ENCODE results near the gene ZNF467.

Gene ZNF467

DNA sequence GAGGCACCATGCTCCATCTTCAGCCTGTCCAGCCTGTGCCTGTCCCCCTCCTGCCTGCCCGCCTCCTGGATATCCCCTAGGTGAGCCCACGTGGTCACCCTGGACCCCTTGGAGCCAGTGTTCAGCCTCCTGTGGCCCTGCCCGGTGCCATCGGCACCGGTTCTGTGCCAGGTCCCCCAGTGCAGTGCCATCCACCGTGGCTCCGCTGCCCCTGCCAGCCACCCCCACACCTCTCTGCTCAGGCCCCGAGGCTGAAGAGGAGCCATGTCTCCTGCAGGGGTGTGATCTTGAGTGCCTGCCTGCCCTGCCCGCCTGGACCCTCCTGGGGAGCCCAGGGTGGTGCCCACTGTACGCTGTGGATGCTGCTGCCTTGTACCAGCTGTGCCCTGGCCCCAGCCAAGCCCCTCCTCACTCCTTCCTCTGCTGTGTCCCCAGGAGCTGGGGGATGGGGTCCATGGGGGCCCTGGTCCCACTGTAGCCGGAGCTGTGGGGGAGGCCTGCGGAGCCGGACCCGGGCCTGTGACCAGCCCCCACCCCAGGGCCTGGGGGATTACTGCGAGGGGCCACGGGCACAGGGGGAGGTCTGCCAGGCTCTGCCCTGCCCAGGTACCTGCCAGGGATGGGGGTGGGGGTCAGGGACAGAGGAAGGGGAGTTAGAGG is 38.6 kb upstream of the ZNF467 start:
- DNase-seq = no peak
- in situ Hi-C loops (cut with MboI; ENCODE audit: low pct_unique_long_range_greater_than_20kb, low sequenced_read_pairs) = no loop called here

- DNase-seq = no peak
- in situ Hi-C loops (cut with MboI; ENCODE audit: low pct_unique_long_range_greater_than_20kb, low sequenced_read_pairs) = no loop called here
Measured at GRCh38 chr7:149811221-149811620, 37.8 kb upstream of the ZNF467 start.

DNA sequence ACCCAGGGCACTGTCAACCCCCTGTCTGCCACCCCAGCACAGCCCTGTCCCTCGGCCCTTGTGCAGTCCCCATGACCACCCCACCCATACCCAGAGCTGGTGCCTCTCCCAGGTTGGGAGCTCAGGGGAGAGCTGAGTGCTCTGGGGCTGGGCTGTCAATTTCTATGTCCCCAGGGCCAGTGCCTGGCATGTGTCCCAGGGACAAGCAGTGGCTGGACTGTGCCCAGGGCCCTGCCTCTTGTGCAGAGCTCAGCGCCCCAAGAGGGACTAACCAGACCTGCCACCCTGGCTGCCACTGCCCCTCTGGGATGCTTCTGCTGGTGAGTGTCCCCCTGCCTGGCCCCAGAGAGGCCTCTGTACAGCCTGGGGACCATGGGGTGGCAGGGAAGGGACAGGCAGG is 35.8 kb upstream of the ZNF467 start:
- DNase-seq = no peak
- in situ Hi-C loops (cut with MboI; ENCODE audit: low pct_unique_long_range_greater_than_20kb, low sequenced_read_pairs) = no loop called here

DNA sequence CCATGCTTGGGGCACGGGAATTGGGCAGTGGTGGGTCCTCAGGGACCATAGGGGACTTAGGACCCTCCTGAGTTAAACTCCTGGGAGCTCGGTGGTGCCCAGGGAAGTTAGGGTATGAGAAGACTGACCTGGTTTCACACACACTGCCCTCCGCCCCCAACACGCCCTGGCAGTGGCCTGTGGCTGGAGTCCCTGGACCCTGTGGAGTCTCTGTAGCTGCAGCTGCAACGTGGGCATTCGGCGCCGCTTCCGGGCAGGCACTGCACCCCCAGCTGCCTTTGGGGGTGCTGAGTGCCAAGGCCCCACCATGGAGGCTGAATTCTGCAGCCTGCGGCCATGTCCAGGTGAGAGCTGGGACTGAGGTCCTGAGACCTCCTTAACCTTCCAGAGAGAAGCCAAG is 34.9 kb upstream of the ZNF467 start:
- no peak for DNase-seq
- in situ Hi-C loops (cut with MboI; ENCODE audit: low pct_unique_long_range_greater_than_20kb, low sequenced_read_pairs) = no loop called here

DNA sequence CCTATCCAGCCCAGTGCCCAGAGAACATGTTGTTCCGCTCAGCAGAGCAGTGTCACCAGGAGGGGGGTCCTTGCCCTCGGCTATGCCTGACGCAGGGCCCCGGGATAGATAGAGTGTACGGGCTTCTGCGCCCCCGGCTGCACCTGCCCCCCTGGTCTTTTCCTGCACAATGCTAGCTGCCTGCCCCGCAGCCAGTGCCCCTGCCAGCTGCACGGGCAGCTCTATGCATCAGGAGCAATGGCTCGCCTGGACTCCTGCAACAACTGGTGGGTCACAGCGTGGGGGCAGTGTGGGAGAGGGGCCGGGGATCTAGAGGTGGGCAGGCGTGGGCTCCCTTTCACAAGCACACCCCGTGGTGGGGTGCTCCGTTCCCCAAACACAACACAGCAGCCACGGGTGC is 33.3 kb upstream of the ZNF467 start:
- in situ Hi-C loops (cut with MboI; ENCODE audit: low pct_unique_long_range_greater_than_20kb, low sequenced_read_pairs) = no loop called here
- no peak for DNase-seq

GRCh38 chr7:149804106-149804505 is 30.7 kb upstream of the ZNF467 start:
- in situ Hi-C loops (cut with MboI; ENCODE audit: low pct_unique_long_range_greater_than_20kb, low sequenced_read_pairs) = no loop called here

DNA sequence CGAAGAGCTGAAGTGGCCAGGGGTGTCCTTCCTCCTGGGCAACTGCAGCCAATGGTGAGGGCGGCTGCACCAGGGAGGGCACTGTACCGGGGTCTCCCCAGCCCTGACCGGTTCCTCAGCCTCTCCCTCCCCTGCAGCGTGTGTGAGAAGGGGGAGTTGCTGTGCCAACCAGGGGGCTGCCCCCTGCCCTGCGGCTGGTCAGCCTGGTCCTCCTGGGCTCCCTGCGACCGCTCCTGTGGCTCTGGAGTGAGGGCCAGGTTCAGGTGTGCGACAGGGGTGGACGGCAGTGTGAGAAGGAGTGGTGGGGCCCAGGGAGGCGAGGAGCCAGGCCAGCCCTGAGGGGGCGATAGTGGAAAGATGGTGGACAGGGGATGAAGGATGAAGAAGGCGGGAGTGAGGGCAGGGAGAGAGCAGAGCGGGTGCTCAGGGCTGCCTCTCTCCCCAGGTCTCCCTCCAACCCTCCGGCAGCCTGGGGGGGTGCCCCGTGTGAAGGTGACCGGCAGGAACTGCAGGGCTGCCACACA is 30.2 kb upstream of the ZNF467 start:
- in situ Hi-C loops (cut with MboI; ENCODE audit: low pct_unique_long_range_greater_than_20kb, low sequenced_read_pairs) = no loop called here
- DNase-seq = no peak

More at GRCh38 chr7:149804106-149804505, 30.7 kb upstream of the ZNF467 start:
- DNase-seq = no peak

DNA sequence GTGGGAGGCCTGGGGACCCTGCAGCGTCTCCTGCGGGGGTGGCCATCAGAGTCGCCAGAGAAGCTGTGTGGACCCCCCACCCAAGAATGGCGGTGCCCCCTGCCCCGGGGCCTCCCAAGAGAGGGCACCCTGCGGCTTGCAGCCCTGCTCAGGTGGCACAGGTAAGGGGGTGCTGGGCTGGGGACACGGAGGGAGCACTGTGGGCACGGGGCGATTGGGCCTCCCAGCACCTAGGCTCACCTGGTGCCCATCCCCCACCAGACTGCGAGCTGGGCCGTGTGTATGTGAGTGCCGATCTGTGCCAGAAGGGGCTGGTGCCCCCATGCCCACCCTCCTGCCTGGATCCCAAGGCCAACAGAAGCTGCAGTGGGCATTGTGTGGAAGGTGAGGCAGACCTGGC is 29.6 kb upstream of the ZNF467 start:
- in situ Hi-C loops (cut with MboI; ENCODE audit: low pct_unique_long_range_greater_than_20kb, low sequenced_read_pairs) = no loop called here
- DNase-seq = no peak

GRCh38 chr7:149801816-149802215 is 28.4 kb upstream of the ZNF467 start:
- in situ Hi-C loops (cut with MboI; ENCODE audit: low pct_unique_long_range_greater_than_20kb, low sequenced_read_pairs) = no loop called here
- no peak for DNase-seq

DNA sequence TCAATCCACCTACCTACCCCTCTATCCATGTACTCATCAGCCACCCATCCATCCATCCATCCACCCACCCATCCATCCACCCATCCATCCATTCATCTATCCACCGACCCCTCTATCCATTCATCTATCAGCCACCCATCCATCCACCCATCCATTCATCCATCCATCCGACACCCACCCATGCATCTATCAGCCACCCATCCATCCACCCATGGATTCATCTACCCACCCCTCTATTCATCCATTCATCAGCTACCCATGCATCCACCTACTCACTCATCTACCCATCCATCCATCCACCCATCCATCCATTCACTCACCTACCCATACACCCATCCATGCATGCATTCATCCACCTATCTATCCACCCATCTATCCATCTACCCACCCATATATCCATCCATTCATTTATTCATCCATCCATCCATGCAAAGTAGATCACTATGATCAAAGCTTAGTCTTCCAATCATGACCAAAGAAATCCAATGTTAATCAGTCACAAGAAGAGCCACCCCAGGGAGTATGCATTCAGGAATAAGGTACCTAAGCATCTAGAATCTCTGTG is 27.7 kb upstream of the ZNF467 start:
- in situ Hi-C loops (cut with MboI; ENCODE audit: low pct_unique_long_range_greater_than_20kb, low sequenced_read_pairs) = no loop called here
- no peak for DNase-seq

GRCh38 chr7:149800169-149800555 is 26.8 kb upstream of the ZNF467 start:
- in situ Hi-C loops (cut with MboI; ENCODE audit: low pct_unique_long_range_greater_than_20kb, low sequenced_read_pairs) = no loop called here
- DNase-seq = no peak

- in situ Hi-C loops (cut with MboI; ENCODE audit: low pct_unique_long_range_greater_than_20kb, low sequenced_read_pairs) = no loop called here
- peak; percentile 41 for DNase-seq
Measured at GRCh38 chr7:149799397-149800168, 26.2 kb upstream of the ZNF467 start.

GRCh38 chr7:149797771-149798170 is 24.4 kb upstream of the ZNF467 start:
- in situ Hi-C loops (cut with MboI; ENCODE audit: low pct_unique_long_range_greater_than_20kb, low sequenced_read_pairs) = no loop called here
- DNase-seq = no peak

GRCh38 chr7:149796287-149796860 is 23.0 kb upstream of the ZNF467 start:
- in situ Hi-C loops (cut with MboI; ENCODE audit: low pct_unique_long_range_greater_than_20kb, low sequenced_read_pairs) = no loop called here
- no peak for DNase-seq

- in situ Hi-C loops (cut with MboI; ENCODE audit: low pct_unique_long_range_greater_than_20kb, low sequenced_read_pairs) = no loop called here
- no peak for DNase-seq
Measured at GRCh38 chr7:149795126-149795525, 21.7 kb upstream of the ZNF467 start.

GRCh38 chr7:149794661-149795060 is 21.3 kb upstream of the ZNF467 start:
- in situ Hi-C loops (cut with MboI; ENCODE audit: low pct_unique_long_range_greater_than_20kb, low sequenced_read_pairs) = no loop called here
- no peak for DNase-seq

DNA sequence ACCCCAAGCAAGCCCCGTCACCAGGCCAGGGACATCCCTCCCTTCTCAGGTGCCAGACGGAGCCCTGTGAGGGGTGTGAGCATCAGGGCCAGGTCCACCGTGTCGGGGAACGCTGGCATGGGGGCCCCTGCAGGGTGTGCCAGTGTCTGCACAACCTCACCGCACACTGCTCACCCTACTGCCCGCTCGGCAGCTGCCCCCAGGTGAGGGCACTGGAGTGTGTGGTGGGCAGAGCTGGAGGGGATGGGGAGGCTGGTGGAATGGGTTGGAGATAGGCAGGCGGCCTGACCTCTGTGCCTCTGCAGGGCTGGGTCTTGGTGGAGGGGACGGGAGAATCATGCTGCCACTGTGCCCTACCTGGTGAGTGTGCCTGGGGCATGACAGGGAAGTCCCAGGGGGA is 19.9 kb upstream of the ZNF467 start:
- in situ Hi-C loops (cut with MboI; ENCODE audit: low pct_unique_long_range_greater_than_20kb, low sequenced_read_pairs) = no loop called here

DNA sequence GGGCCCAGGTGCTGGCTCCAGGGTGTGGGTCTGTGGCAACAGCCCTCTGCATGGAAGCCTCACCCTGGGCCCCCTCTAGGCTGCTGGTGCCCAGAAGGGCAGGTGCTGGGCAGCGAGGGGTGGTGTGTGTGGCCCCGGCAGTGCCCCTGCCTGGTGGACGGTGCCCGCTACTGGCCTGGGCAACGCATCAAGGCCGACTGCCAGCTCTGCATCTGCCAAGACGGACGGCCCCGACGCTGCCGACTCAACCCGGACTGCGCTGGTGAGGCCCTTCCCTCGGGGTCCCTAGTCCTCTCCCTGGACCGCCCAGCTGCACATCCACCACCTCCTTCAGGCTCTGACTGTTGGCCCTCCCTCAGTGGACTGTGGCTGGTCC is 18.8 kb upstream of the ZNF467 start:
- in situ Hi-C loops (cut with MboI; ENCODE audit: low pct_unique_long_range_greater_than_20kb, low sequenced_read_pairs) = no loop called here
- no peak for DNase-seq

More for the DNA sequence above, 19.9 kb upstream of the ZNF467 start:
- no peak for DNase-seq

DNA sequence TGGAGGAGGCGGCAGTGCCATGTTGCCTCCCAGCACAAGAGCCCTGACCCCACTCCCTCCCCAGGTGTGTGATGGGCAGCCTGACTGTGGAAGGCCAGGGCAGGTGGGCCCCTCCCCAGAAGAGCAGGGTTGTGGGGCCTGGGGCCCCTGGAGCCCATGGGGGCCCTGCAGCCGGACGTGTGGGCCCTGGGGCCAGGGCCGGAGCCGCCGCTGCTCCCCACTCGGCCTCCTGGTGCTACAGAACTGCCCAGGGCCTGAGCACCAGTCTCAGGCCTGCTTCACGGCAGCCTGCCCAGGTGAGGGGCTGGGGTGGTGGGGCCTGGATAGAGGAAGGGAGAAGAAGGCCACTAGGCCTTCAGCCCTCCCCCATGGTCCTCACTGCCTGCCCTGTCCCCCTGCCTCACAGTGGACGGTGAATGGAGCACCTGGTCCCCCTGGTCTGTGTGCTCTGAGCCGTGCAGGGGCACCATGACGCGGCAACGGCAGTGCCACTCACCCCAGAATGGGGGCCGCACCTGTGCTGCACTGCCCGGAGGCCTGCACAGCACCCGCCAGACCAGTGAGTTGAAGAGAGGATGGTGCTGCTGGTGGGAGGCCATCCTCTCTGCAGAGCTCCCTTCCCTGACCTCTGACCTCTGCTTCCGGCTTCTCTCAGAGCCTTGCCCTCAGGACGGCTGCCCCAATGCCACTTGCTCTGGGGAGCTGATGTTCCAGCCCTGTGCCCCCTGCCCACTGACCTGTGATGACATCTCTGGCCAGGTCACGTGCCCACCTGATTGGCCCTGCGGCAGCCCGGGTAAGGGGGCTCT is 18.2 kb upstream of the ZNF467 start:
- DNase-seq = no peak
- in situ Hi-C loops (cut with MboI; ENCODE audit: low pct_unique_long_range_greater_than_20kb, low sequenced_read_pairs) = no loop called here

Data from KBM-7 (cell line).